ENCODE results near the gene HACD1. TPM values are rescaled to one million over a fixed set of nuclear protein-coding genes. Genes with fewer than 3 reads are reported as not detected.

Gene HACD1
- total and polyA plus RNA-seq, 10 of the 15 experiments (the other 5 are each of a cell fraction or from before 2014, with no cell fraction given): 0.22 to 1.5 (median 0.78) TPM; not detected in 1

GRCh38 chr10:17561111-17561510, 56.1 kb downstream of the HACD1 start:
- BruUV-seq (replicated peaks): no TSS peak
- in situ Hi-C loops (cut with MboI) (no loop called here), intact Hi-C loops (cut with micrococcal nuclease; ENCODE audit: unreplicated experiment) (no loop called here)
- SMC1A ChIA-PET (ENCODE audit: uncharacterized antibody, unreplicated experiment): interaction anchor here (0.5 to 0.6 kb wide), 2 partner anchors 58 to 83 kb away, joined by 3 read pairs; partner anchors contain the start of gene STAM
- no peaks in the 10 kb centered on the region for H3K79me2 ChIP-seq (ENCODE audit: control insufficient read depth, insufficient read depth, low read length)
- no peak for DNase-seq (ENCODE audit: low read depth, low spot score)
- no peak for FAIRE-seq
- no peaks in the 10 kb centered on the region for H3K36me3 ChIP-seq (ENCODE audit: control insufficient read depth in 2 of 2, insufficient read depth in 2 of 2, low read length in 1 of 2)
- no peak for ATAC-seq
- no peaks in the 10 kb centered on the region for H3K27me3 ChIP-seq (replicated peaks in 1 of 2; ENCODE audit: control insufficient read depth in 2 of 2, insufficient read depth in 2 of 2, low read length in 1 of 2)
- CTCF ChIA-PET: interaction anchor here (1.4 kb wide), 1 partner anchor 54 kb away, joined by 4 read pairs; no protein-coding TSS in a partner anchor
- RAD21 ChIA-PET (ENCODE audit: unreplicated experiment): interaction anchor here (1.0 kb wide), 1 partner anchor 44 kb away, joined by 3 read pairs; no protein-coding TSS in a partner anchor
- no peak overlapping the region for H2AFZ ChIP-seq (ENCODE audit: control insufficient read depth, low read depth, low read length)
- H3K9me3 ChIP-seq (replicated peaks; ENCODE audit: control insufficient read depth, insufficient read depth, low read length): no peaks in the 10 kb centered on the region
- peaks cover 10% of the 10 kb centered on the region for H3K4me1 ChIP-seq (ENCODE audit: control insufficient read depth, insufficient read depth, low read length)
- no peak overlapping the region for H3K27ac ChIP-seq (ENCODE audit: control insufficient read depth, insufficient read depth)
- POLR2A ChIA-PET: no interaction called here
- H3K9ac ChIP-seq (ENCODE audit: control insufficient read depth, insufficient read depth, low read length): no peak overlapping the region
- no peak for TF ChIP-seq ESRRA (IDR thresholded peaks at IDR 0.05; ENCODE audit: low read length)
- H3K4me2 ChIP-seq (ENCODE audit: control insufficient read depth, insufficient read depth): no peak overlapping the region
- H4K20me1 ChIP-seq (ENCODE audit: control insufficient read depth, insufficient read depth): no peaks in the 10 kb centered on the region
- 95% methylated on average over 2 of the region's 2 CpGs for WGBS (ENCODE audit: insufficient coverage, insufficient replicate concordance, low lambda C conversion rate, missing lambda C conversion rate)
- H3K4me3 ChIP-seq: no peak overlapping the region

DNA sequence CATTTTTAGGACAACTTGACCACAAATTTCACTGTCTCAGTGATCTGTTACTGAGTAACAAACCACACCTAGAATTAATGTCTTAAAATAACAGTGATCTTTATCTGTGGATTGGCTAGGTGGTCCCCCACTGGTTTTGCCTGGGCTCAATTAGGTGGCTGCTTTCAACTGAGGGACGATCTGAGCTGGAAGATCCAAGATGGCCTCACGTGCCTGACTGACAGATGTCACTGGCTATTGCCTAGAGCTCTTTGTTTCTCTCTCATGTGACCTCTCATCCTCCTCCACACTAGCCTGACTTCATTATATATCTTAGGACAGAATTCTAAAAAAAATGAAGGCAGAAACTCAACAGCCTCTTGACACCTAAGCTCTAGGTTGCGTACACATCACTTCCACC, 59.7 kb downstream of the HACD1 start:
- Histone ChIP-seq H3K27me3 (replicated peaks in 1 of 2; ENCODE audit: control insufficient read depth in 2 of 2, insufficient read depth in 2 of 2, low read length in 1 of 2) (no peaks in the 10 kb centered on the region), H4K20me1 (ENCODE audit: control insufficient read depth, insufficient read depth) (no peaks in the 10 kb centered on the region), H3K9me3 (replicated peaks; ENCODE audit: control insufficient read depth, insufficient read depth, low read length) (no peaks in the 10 kb centered on the region), H3K36me3 (ENCODE audit: control insufficient read depth in 2 of 2, insufficient read depth in 2 of 2, low read length in 1 of 2) (no peaks in the 10 kb centered on the region), H3K79me2 (ENCODE audit: control insufficient read depth, insufficient read depth, low read length) (no peaks in the 10 kb centered on the region), H3K27ac (ENCODE audit: control insufficient read depth, insufficient read depth) (no peak overlapping the region), H3K4me3 (no peak overlapping the region), H2AFZ (ENCODE audit: control insufficient read depth, low read depth, low read length) (no peak overlapping the region), H3K4me1 (ENCODE audit: control insufficient read depth, insufficient read depth, low read length) (peaks cover 10% of the 10 kb centered on the region), H3K9ac (ENCODE audit: control insufficient read depth, insufficient read depth, low read length) (no peak overlapping the region), H3K4me2 (ENCODE audit: control insufficient read depth, insufficient read depth) (no peak overlapping the region)
- DNase-seq (ENCODE audit: low read depth, low spot score) (no peak), ATAC-seq (peak; percentile 23; the same call in 2 of the 3 replicates), FAIRE-seq (peak; percentile 56)
- ChIA-PET POLR2A (interaction anchor here (1.4 kb wide), 1 partner anchor 47 kb away, joined by 3 read pairs; no protein-coding TSS in a partner anchor), RAD21 (ENCODE audit: unreplicated experiment) (interaction anchor here (0.7 to 0.8 kb wide), 2 partner anchors 47 to 49 kb away, joined by 3 to 4 read pairs; no protein-coding TSS in a partner anchor), SMC1A (ENCODE audit: uncharacterized antibody, unreplicated experiment) (interaction anchor here (0.6 to 0.9 kb wide), 3 partner anchors 8 to 46 kb away, joined by 3 to 9 read pairs (median 3); no protein-coding TSS in a partner anchor), CTCF (interaction anchor here (0.8 to 1.0 kb wide), 2 partner anchors 49 to 148 kb away, joined by 3 to 4 read pairs; no protein-coding TSS in a partner anchor)
- BruUV-seq (replicated peaks): no TSS peak
- WGBS (ENCODE audit: insufficient coverage, insufficient replicate concordance, low lambda C conversion rate, missing lambda C conversion rate): 21% methylated on average over 3 of the region's 3 CpGs
- intact Hi-C loops (cut with micrococcal nuclease; ENCODE audit: unreplicated experiment): no loop called here
- in situ Hi-C loops (cut with MboI): no loop called here
- TF ChIP-seq RAD51 (IDR thresholded peaks at IDR 0.05) (peak; percentile 22; the same call in 1 of the 2 replicates), BHLHE40 (IDR thresholded peaks at IDR 0.05; ENCODE audit: borderline replicate concordance in 1 of 2, low read depth in 2 of 2, low read length in 1 of 2) (peak; percentile 81 to 88), PKNOX1 (IDR thresholded peaks at IDR 0.05) (peak; percentile 48), REST (IDR thresholded peaks at IDR 0.05; ENCODE audit: low read depth, low read length) (no peak), NR2C1 (IDR thresholded peaks at IDR 0.05) (no peak), ZNF217 (IDR thresholded peaks at IDR 0.05) (no peak), EED (IDR thresholded peaks at IDR 0.05; ENCODE audit: low read depth) (no peak)
- TF ChIP-seq, protein P1, sequence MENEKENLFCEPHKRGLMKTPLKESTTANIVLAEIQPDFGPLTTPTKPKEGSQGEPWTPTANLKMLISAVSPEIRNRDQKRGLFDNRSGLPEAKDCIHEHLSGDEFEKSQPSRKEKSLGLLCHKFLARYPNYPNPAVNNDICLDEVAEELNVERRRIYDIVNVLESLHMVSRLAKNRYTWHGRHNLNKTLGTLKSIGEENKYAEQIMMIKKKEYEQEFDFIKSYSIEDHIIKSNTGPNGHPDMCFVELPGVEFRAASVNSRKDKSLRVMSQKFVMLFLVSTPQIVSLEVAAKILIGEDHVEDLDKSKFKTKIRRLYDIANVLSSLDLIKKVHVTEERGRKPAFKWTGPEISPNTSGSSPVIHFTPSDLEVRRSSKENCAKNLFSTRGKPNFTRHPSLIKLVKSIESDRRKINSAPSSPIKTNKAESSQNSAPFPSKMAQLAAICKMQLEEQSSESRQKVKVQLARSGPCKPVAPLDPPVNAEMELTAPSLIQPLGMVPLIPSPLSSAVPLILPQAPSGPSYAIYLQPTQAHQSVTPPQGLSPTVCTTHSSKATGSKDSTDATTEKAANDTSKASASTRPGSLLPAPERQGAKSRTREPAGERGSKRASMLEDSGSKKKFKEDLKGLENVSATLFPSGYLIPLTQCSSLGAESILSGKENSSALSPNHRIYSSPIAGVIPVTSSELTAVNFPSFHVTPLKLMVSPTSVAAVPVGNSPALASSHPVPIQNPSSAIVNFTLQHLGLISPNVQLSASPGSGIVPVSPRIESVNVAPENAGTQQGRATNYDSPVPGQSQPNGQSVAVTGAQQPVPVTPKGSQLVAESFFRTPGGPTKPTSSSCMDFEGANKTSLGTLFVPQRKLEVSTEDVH (IDR thresholded peaks at IDR 0.05; ENCODE audit: low read depth, partially characterized antibody): no peak

Data from GM12878 (cell line).